ENCODE data around the gene IP6K3.

The IP6K3 gene

DNA sequence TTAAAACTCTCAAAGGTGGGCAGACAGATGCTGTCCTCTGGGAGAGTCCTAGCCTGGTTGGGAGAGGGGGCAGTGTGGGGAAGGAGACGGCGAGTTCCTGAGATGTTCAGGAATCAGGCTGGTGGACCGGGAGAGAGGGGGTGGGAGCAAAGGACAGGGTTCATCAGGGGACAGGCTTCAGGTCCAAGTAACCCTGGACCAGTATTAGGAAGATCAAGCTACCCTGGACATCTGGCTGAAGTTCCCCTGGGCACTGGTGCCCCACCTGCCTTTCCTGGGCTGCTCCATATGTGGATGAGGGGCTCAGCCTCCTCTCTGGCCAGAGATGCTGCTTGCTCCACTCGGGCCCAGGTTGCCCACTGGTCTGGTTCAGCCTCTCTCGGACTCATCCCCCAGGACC, 1.1 kb upstream of the IP6K3 start:
- Histone ChIP-seq H3K4me2 (ENCODE audit: low read length) (no peak overlapping the region), H2AFZ (no peak overlapping the region), H3K79me2 (no peaks in the 10 kb centered on the region), H3K4me3 (ENCODE audit: low read depth, low read length) (no peak overlapping the region), H3K9me3 (ENCODE audit: control insufficient read depth, low read length) (no peaks in the 10 kb centered on the region), H3K9ac (no peak overlapping the region), H3K4me1 (peaks cover 3% of the 10 kb centered on the region), H3K27me3 (ENCODE audit: control insufficient read depth, insufficient read depth, low read length) (no peaks in the 10 kb centered on the region), H3K27ac (no peak overlapping the region), H3K36me3 (ENCODE audit: control insufficient read depth, insufficient read depth, low read length) (no peaks in the 10 kb centered on the region)
- TF ChIP-seq, protein P1, sequence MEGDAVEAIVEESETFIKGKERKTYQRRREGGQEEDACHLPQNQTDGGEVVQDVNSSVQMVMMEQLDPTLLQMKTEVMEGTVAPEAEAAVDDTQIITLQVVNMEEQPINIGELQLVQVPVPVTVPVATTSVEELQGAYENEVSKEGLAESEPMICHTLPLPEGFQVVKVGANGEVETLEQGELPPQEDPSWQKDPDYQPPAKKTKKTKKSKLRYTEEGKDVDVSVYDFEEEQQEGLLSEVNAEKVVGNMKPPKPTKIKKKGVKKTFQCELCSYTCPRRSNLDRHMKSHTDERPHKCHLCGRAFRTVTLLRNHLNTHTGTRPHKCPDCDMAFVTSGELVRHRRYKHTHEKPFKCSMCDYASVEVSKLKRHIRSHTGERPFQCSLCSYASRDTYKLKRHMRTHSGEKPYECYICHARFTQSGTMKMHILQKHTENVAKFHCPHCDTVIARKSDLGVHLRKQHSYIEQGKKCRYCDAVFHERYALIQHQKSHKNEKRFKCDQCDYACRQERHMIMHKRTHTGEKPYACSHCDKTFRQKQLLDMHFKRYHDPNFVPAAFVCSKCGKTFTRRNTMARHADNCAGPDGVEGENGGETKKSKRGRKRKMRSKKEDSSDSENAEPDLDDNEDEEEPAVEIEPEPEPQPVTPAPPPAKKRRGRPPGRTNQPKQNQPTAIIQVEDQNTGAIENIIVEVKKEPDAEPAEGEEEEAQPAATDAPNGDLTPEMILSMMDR (IDR thresholded peaks at IDR 0.05) = no peak

GRCh38 chr6:33746036-33746600, 587 bp downstream of the IP6K3 start:
- H3K27ac ChIP-seq = no peak overlapping the region
- H3K4me2 ChIP-seq (ENCODE audit: low read length) = no peak overlapping the region
- H3K9me3 ChIP-seq (ENCODE audit: control insufficient read depth, low read length) = no peaks in the 10 kb centered on the region
- no peak overlapping the region for H3K4me3 ChIP-seq (ENCODE audit: low read depth, low read length)
- no peaks in the 10 kb centered on the region for H3K36me3 ChIP-seq (ENCODE audit: control insufficient read depth, insufficient read depth, low read length)
- H3K27me3 ChIP-seq (ENCODE audit: control insufficient read depth, insufficient read depth, low read length) = no peaks in the 10 kb centered on the region
- H3K9ac ChIP-seq = no peak overlapping the region
- H3K4me1 ChIP-seq = peaks cover 3% of the 10 kb centered on the region
- TF ChIP-seq, protein P1 (IDR thresholded peaks at IDR 0.05) = no peak
- no peak overlapping the region for H2AFZ ChIP-seq
- no peaks in the 10 kb centered on the region for H3K79me2 ChIP-seq

DNA sequence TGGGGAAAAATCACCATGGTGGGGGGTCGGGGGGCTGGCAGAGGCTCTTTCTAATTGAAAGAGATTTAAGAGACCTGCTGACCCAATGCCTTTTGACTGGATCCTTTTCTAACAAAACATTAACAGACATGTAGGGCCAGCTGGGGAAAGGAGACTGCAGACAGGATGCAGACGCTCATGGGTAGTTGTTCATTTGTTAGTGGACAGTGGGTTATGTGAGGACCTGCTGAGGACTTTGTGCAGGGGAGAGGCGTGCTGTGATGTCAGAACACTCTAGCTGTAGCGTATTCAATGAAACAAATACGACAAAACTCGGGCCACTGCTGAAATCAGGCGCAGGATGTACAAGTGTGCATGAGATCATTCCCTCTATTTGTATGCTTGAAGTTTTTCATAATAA, 1.2 kb downstream of the IP6K3 start:
- Histone ChIP-seq H3K36me3 (ENCODE audit: control insufficient read depth, insufficient read depth, low read length) (no peaks in the 10 kb centered on the region), H3K4me2 (ENCODE audit: low read length) (no peak overlapping the region), H2AFZ (no peak overlapping the region), H3K79me2 (no peaks in the 10 kb centered on the region), H3K27me3 (ENCODE audit: control insufficient read depth, insufficient read depth, low read length) (no peaks in the 10 kb centered on the region), H3K27ac (no peak overlapping the region), H3K9me3 (ENCODE audit: control insufficient read depth, low read length) (no peaks in the 10 kb centered on the region), H3K9ac (no peak overlapping the region), H3K4me1 (peaks cover 3% of the 10 kb centered on the region), H3K4me3 (ENCODE audit: low read depth, low read length) (no peak overlapping the region)
- TF ChIP-seq, protein P1 (IDR thresholded peaks at IDR 0.05) = no peak

DNA sequence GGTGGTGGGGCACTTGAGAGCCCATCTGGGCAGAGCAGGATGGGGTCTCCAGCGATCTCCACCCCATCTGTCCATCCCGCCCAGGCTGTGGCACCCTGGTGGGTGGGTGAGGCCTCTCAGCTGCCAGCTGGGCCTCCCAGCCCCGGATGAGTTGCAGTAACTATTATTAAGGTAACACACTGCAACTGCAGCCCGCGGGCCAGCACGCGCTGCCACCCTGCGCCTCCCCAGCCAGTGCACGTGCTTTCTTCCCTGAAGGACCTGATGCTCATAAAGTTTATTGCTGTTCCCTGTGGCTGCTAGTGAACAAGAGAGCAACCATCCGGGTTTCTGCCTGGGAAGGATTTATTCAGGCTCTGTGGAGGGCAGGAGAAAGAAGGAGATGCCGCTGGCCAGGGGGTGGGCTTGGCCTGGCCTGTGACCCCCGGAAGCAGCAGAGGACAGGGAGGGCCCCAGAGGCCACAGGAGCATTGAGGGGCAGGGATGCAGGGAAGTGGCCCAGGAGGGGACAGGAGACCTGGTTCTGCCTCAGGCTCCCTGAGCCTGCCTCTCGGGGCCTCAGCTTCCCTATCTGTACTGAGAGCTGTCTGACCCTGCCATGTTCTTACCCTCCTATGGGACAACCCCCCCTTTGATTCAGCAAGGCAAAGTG, 1.7 kb downstream of the IP6K3 start:
- TF ChIP-seq, protein P1 (IDR thresholded peaks at IDR 0.05) = no peak
- no peak overlapping the region for H3K27ac ChIP-seq
- no peak overlapping the region for H2AFZ ChIP-seq
- H3K4me2 ChIP-seq (ENCODE audit: low read length) = no peak overlapping the region
- no peaks in the 10 kb centered on the region for H3K27me3 ChIP-seq (ENCODE audit: control insufficient read depth, insufficient read depth, low read length)
- H3K9ac ChIP-seq = no peak overlapping the region
- H3K36me3 ChIP-seq (ENCODE audit: control insufficient read depth, insufficient read depth, low read length) = no peaks in the 10 kb centered on the region
- H3K9me3 ChIP-seq (ENCODE audit: control insufficient read depth, low read length) = no peaks in the 10 kb centered on the region
- H3K4me1 ChIP-seq = peaks cover 3% of the 10 kb centered on the region
- H3K4me3 ChIP-seq (ENCODE audit: low read depth, low read length) = no peak overlapping the region
- no peaks in the 10 kb centered on the region for H3K79me2 ChIP-seq

Data from parathyroid adenoma (tissue), 2 donors.